ENCODE results near the gene RGS16.

GRCh38 chr1:182614796-182615454 lies 10.7 kb upstream of the RGS16 start:
- TF ChIP-seq ZNF674 (CRISPR knock-in tag; IDR thresholded peaks at IDR 0.05; ENCODE audit: low read depth) (no peak), ATF1 (CRISPR knock-in tag; IDR thresholded peaks at IDR 0.05) (no peak), SETDB1 (CRISPR knock-in tag; IDR thresholded peaks at IDR 0.05; ENCODE audit: borderline replicate concordance) (no peak), SATB2 (CRISPR knock-in tag; IDR thresholded peaks at IDR 0.05) (no peak), ZNF383 (CRISPR knock-in tag; IDR thresholded peaks at IDR 0.05; ENCODE audit: borderline replicate concordance) (no peak), TARDBP (CRISPR knock-in tag; IDR thresholded peaks at IDR 0.05) (no peak), POLR2AphosphoS5 (IDR thresholded peaks at IDR 0.05; ENCODE audit: low read depth, low read length) (no peak)
